ENCODE data around the gene DYNC1I1. TPM values are rescaled to one million over a fixed set of nuclear protein-coding genes. Genes with fewer than 3 reads are reported as not detected.

Gene DYNC1I1
- total RNA-seq, 2 experiments from 2014 or later = 0.08 TPM; not detected in 1

DNA sequence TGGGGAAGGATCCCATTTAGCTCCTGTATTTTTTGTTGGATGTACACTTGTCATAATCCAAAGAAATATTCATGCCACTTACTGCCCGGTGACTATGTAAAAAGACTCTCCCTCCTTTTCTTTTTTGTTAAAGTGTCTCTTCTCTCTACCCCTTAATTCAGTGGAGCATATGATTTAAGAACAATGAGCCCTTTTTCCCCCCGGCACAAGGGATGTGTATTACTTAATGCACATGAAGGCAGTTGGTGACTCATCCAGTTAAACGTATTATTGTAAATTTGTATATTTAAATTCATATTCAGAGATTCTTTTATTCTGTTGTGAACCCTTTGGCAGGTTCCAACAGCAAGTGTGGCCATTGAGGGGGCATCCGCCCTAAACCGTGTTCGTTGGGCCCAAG lies 307.7 kb downstream of the DYNC1I1 start:
- ChIA-PET POLR2A (no interaction called here), CTCF (no interaction called here)
- H3K27me3 Mint-ChIP-seq = peaks cover 49% of the 10 kb centered on the region

DNA sequence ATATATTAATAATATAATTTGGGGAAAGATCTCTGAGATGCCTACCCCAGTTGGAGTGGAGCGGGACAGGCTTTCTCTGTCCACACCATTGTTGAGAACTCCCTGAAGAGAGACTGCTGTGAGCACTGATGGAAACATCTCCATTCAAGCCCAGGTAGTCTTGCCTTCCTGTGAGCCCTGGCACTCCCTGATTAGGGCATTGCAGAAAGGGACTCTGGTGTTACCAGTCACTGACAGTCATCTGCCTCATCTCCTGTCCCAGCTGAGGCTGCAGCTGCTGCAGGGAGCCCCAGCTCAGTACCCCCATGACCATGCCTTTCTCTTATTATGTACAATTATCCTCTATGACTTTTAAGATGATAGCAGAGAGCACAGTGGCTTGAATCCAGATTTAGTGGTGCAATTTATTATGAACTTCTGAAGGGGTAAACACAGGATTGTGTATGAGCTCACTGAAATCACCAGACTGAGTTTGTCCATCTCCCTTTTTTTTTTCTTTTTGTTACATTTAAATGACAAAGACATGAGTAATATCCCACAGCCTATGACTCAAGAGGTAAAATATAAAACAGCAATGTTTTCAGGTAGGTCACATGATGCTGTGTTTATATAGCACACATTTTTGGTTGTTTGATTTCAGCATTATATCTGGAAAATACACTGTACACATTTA lies 312.7 kb downstream of the DYNC1I1 start:
- Mint-ChIP-seq H3K9me3 (no peaks in the 10 kb centered on the region), H3K27me3 (peaks cover 6% of the 10 kb centered on the region), H3K4me3 (no peak overlapping the region), H3K27ac (no peak overlapping the region), H3K4me1 (ENCODE audit: low read depth) (no peaks in the 10 kb centered on the region), H3K36me3 (ENCODE audit: low read depth) (no peaks in the 10 kb centered on the region)
- CTCF ChIA-PET = interaction anchor here (0.7 kb wide), 1 partner anchor 46 kb away, joined by 3 read pairs; no protein-coding TSS in a partner anchor
- POLR2A ChIA-PET = no interaction called here
- Histone ChIP-seq H3K9me3 (ENCODE audit: control insufficient read depth in 1 of 2, insufficient read depth in 1 of 2, low read length in 2 of 2) (no peaks in the 10 kb centered on the region), H3K27ac (ENCODE audit: low read depth in 1 of 2, low read length in 2 of 2) (no peak overlapping the region), H3K27me3 (ENCODE audit: control insufficient read depth in 1 of 2, insufficient read depth in 2 of 2, low read length in 2 of 2) (no peaks in the 10 kb centered on the region), H3K36me3 (ENCODE audit: insufficient read depth, low read length) (no peaks in the 10 kb centered on the region), H3K4me1 (ENCODE audit: insufficient read depth, low read length) (no peaks in the 10 kb centered on the region), H3K4me3 (ENCODE audit: low read length) (no peak overlapping the region)
- no peak for DNase-seq
- TF ChIP-seq, protein P1, sequence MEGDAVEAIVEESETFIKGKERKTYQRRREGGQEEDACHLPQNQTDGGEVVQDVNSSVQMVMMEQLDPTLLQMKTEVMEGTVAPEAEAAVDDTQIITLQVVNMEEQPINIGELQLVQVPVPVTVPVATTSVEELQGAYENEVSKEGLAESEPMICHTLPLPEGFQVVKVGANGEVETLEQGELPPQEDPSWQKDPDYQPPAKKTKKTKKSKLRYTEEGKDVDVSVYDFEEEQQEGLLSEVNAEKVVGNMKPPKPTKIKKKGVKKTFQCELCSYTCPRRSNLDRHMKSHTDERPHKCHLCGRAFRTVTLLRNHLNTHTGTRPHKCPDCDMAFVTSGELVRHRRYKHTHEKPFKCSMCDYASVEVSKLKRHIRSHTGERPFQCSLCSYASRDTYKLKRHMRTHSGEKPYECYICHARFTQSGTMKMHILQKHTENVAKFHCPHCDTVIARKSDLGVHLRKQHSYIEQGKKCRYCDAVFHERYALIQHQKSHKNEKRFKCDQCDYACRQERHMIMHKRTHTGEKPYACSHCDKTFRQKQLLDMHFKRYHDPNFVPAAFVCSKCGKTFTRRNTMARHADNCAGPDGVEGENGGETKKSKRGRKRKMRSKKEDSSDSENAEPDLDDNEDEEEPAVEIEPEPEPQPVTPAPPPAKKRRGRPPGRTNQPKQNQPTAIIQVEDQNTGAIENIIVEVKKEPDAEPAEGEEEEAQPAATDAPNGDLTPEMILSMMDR (IDR thresholded peaks at IDR 0.05) = no peak
- intact Hi-C loops (cut with DNase I, micrococcal nuclease) = no loop called here
- ATAC-seq (ENCODE audit: poor library complexity) = no peak

More for the DNA sequence above, 307.7 kb downstream of the DYNC1I1 start:
- Histone ChIP-seq H3K27ac (ENCODE audit: low read depth in 1 of 2, low read length in 2 of 2) (no peak overlapping the region), H3K9me3 (ENCODE audit: control insufficient read depth in 1 of 2, insufficient read depth in 1 of 2, low read length in 2 of 2) (peaks cover 0 to 3% of the 10 kb centered on the region in 2 experiments), H3K4me3 (ENCODE audit: low read length) (no peak overlapping the region), H3K27me3 (ENCODE audit: control insufficient read depth in 1 of 2, insufficient read depth in 2 of 2, low read length in 2 of 2) (peaks cover 11 to 24% of the 10 kb centered on the region in 2 experiments), H3K4me1 (ENCODE audit: insufficient read depth, low read length) (peaks cover 11% of the 10 kb centered on the region), H3K36me3 (ENCODE audit: insufficient read depth, low read length) (no peaks in the 10 kb centered on the region)
- Mint-ChIP-seq H3K4me3 (no peak overlapping the region), H3K36me3 (ENCODE audit: low read depth) (no peaks in the 10 kb centered on the region), H3K9me3 (no peaks in the 10 kb centered on the region), H3K4me1 (ENCODE audit: low read depth) (peaks cover 8% of the 10 kb centered on the region), H3K27ac (no peak overlapping the region)
- DNase-seq = no peak
- intact Hi-C loops (cut with DNase I, micrococcal nuclease) = no loop called here
- TF ChIP-seq, protein P1 (IDR thresholded peaks at IDR 0.05) = no peak
- no peak for ATAC-seq (ENCODE audit: poor library complexity)

DNA sequence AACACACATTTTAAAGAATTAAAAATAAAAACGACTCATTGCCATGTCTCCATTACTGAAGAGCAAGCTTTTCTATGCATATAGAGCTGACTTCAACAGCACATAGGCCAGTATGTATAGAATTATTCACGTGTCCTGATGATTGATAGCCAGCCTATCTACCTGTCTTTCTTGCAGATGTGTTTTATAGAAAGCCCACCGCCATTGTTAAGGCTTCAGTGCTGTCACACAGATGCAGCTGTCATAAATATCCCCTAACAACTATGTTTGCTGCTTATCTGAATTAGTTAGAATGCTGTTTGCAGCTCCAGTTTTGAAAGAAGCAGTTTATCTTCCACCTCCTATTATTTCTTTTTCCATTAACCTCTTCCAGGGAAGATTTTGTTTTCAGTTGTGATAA lies 313.6 kb downstream of the DYNC1I1 start:
- no peak overlapping the region for H3K4me3 Mint-ChIP-seq
- no peaks in the 10 kb centered on the region for H3K4me1 ChIP-seq (ENCODE audit: insufficient read depth, low read length)
- DNase-seq = no peak
- no peaks in the 10 kb centered on the region for H3K36me3 Mint-ChIP-seq (ENCODE audit: low read depth)
- ATAC-seq (ENCODE audit: poor library complexity) = no peak
- no peak overlapping the region for H3K27ac ChIP-seq (ENCODE audit: low read depth in 1 of 2, low read length in 2 of 2)
- H3K9me3 ChIP-seq (ENCODE audit: control insufficient read depth in 1 of 2, insufficient read depth in 1 of 2, low read length in 2 of 2) = no peaks in the 10 kb centered on the region
- peaks cover 12% of the 10 kb centered on the region for H3K27me3 Mint-ChIP-seq
- H3K9me3 Mint-ChIP-seq = no peaks in the 10 kb centered on the region
- POLR2A ChIA-PET = no interaction called here
- H3K4me1 Mint-ChIP-seq (ENCODE audit: low read depth) = no peaks in the 10 kb centered on the region
- TF ChIP-seq, protein P1 (IDR thresholded peaks at IDR 0.05) = no peak
- CTCF ChIA-PET = interaction anchor here (0.7 kb wide), 1 partner anchor 47 kb away, joined by 3 read pairs; no protein-coding TSS in a partner anchor
- intact Hi-C loops (cut with DNase I, micrococcal nuclease) = no loop called here
- H3K4me3 ChIP-seq (ENCODE audit: low read length) = no peak overlapping the region
- H3K27me3 ChIP-seq (ENCODE audit: control insufficient read depth in 1 of 2, insufficient read depth in 2 of 2, low read length in 2 of 2) = no peaks in the 10 kb centered on the region
- H3K27ac Mint-ChIP-seq = no peak overlapping the region
- H3K36me3 ChIP-seq (ENCODE audit: insufficient read depth, low read length) = no peaks in the 10 kb centered on the region
